Activated T-cell treated with anti-CD3 and anti-CD28 coated beads, Interleukin-2, amount 50 U/mL, for 4 hours (primary cell): ENCODE measurements around the gene AGBL4. TPM values are rescaled to one million over a fixed set of nuclear protein-coding genes. Genes with fewer than 3 reads are reported as not detected.

Source experiments
- ATAC-seq, 2 donors: fragments of 200-7000 bp; cut with Tn5 transposase; one replicate each; pipeline ENCODE4 v1.10.0; 2021
- DNase-seq: peaks from one replicate; pipeline ENCODE4 v3.0.0-alpha.2; 2020
- H3K27me3 Mint-ChIP-seq: one replicate; pipeline ENCODE4 v1.8.0; 2021; ENCODE audit warnings: low read depth, mixed read lengths
- H3K36me3 Mint-ChIP-seq: one replicate; pipeline ENCODE4 v1.8.0; 2022; ENCODE audit warnings: mixed read lengths; ENCODE audit not compliant: insufficient read depth
- H3K4me1 Mint-ChIP-seq: one replicate; pipeline ENCODE4 v1.8.0; 2021; ENCODE audit warnings: low read depth, mixed read lengths
- H3K4me3 Mint-ChIP-seq: one replicate; pipeline ENCODE4 v1.8.0; 2021; ENCODE audit warnings: mild to moderate bottlenecking, moderate library complexity, mixed read lengths
- H3K9me3 Mint-ChIP-seq: one replicate; pipeline ENCODE4 v1.8.0; 2021; ENCODE audit warnings: mixed read lengths
- total RNA-seq, 3 donors: library from RNA; stranded (reverse); gene quantifications; one replicate each; pipeline ENCODE4 v1.2.1, GENCODE V29; 2021

Gene AGBL4
- total RNA-seq, 3 donors from 2014 or later, result not detected

DNA sequence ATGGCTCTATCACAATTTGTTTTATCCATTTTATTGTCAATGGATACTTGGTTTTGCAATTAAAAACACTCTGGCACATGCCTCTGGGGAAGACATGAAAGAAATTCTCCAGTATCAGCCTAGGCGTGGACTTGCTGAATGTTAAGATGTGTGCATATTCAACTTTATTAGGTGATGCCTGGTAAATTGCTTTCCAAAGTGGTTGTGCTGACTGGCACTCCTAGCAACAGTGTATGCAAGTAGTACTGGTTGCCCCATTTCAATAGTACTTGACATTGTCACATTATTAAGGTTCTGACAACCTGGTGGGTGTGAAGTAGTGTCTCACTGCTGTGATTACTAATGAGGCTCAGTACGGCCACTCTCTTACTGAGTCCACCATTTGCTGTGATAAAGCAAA lies 1295.2 kb downstream of the AGBL4 start:
- H3K4me3 Mint-ChIP-seq, result no peak overlapping the region
- DNase-seq (no peak), ATAC-seq (no peak)
- H3K4me1 Mint-ChIP-seq, result no peaks in the 10 kb centered on the region
- peaks cover 4% of the 10 kb centered on the region for H3K36me3 Mint-ChIP-seq
- no peaks in the 10 kb centered on the region for H3K9me3 Mint-ChIP-seq
- no peaks in the 10 kb centered on the region for H3K27me3 Mint-ChIP-seq

DNA sequence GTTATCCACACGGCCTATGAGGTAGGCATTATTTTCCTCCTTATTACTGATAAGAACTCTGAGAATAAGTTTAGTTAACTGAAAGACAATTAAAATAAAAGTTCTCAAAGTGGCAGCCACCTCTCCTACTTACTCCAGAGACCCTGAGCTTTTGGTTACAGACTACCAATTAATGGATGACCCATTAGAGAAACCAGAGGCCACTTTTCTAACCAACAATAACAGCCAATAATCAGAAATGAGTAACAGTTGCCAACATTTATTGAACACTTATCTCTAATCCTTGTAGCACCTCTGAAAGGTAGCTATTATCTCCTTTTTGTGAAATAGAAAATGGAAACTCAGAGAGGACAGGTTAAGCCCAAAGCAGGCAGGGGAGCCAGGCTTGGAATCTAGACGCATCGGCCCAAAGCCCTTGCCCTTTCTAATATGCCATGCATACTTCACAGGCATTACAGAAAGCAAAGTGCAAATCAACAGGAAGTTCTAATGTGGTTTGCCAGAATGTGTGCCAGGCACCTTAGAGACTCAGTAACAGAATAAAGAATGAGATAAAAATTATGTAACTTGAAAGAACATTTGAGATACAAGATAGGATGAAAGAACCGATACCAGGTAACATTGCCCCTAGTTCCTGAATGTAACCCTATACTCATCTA lies 1297.1 kb downstream of the AGBL4 start:
- H3K27me3 Mint-ChIP-seq, result no peaks in the 10 kb centered on the region
- H3K36me3 Mint-ChIP-seq, result no peaks in the 10 kb centered on the region
- H3K4me3 Mint-ChIP-seq, result no peak overlapping the region
- H3K9me3 Mint-ChIP-seq, result no peaks in the 10 kb centered on the region
- DNase-seq (no peak), ATAC-seq (no peak)
- no peaks in the 10 kb centered on the region for H3K4me1 Mint-ChIP-seq

DNA sequence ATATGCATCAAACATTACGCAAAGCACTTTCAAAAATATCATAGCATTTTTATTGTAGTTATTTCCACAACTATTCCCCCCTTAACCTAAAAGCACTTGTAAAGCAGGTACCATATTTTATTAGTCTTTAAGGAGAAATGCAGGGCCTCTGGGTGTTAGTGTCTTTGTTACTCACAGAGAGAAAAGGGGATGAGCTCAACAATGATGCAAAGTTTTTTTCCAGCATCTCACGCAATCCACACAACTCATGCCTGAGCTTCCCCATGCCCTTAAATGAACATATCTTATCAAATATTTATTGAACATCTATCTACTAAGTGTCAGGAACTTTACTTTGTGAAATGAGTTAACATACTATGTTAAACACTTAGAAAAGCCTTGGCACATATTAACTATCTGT lies 1297.6 kb downstream of the AGBL4 start:
- DNase-seq (no peak), ATAC-seq (no peak)
- Mint-ChIP-seq H3K4me3 (no peak overlapping the region), H3K27me3 (no peaks in the 10 kb centered on the region), H3K4me1 (no peaks in the 10 kb centered on the region), H3K36me3 (no peaks in the 10 kb centered on the region), H3K9me3 (no peaks in the 10 kb centered on the region)

DNA sequence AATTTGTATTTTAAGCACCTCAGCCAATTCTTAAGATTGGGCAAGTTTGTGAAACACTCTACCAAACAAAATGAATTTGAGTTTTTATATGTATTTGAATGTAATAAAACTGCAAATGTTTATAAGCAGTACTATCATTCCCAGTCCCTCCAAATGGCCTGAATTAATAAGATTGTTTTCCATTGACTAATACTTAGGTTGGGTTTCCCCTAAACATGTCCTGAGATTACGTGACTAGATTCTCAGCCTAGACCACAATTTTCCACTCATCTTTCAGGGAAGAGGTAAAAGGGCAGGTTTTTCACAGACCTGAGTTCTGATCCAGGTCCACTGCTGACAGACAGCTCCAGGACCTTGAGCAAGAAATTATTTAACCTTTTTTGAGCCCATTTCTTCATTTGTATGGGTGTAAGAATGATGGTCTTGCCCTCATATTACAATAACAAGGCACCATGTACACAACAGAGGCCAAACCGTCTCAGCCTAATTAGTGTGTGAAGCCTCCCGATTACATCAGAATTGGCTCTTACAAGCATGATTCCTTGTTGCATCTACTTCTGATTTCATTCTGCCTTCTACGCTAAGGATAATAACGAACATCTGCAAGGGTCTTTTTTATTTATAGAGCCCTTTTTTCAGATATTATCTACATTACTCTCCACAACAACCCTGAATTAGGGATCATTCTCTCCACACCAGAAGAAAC lies 1298.3 kb downstream of the AGBL4 start:
- DNase-seq (no peak), ATAC-seq (no peak)

DNA sequence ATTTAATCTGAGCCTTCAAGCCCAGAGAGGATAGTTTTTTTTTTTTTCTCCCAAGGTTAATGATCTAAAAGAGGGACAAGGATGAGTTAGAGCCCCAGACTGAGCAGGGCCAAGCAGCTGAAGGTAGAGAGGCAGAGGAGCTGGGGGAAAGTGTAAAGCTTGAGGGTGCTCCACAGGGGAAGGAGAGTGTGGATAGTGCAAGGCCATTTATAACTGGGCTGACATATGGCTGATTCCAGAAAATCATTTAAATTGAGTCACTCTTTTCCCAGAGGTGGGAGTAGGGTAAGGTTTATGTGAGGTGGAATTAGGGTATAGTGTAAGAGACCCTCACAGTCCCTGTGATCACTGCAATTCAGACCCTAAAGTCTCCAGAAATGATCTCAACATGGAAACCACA lies 1302.8 kb downstream of the AGBL4 start:
- Mint-ChIP-seq H3K36me3 (no peaks in the 10 kb centered on the region), H3K27me3 (no peaks in the 10 kb centered on the region), H3K9me3 (no peaks in the 10 kb centered on the region), H3K4me3 (no peak overlapping the region), H3K4me1 (no peaks in the 10 kb centered on the region)
- ATAC-seq (no peak), DNase-seq (no peak)

More for the DNA sequence above, 1298.3 kb downstream of the AGBL4 start:
- H3K4me3 Mint-ChIP-seq, result no peak overlapping the region
- H3K4me1 Mint-ChIP-seq, result no peaks in the 10 kb centered on the region
- H3K27me3 Mint-ChIP-seq, result no peaks in the 10 kb centered on the region
- no peaks in the 10 kb centered on the region for H3K36me3 Mint-ChIP-seq
- no peaks in the 10 kb centered on the region for H3K9me3 Mint-ChIP-seq

DNA sequence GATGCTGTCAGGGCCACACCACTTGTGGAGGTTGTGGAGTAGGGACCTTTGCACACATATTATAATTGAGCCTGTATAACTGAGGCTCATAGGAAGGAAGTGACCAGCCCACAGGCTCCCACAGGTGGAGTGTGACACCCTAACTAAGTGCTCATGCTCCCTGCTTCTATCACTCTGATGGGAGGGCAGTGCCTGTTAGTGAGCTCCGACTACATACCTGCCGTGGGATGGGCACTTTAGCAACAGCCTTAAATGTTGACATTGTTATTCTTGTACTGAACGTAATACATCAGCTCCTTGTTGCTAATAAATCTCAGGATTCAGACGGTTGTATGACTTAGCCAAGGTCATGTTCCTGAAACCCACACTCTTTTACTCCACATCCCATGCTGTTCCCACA lies 1305.0 kb downstream of the AGBL4 start:
- no peaks in the 10 kb centered on the region for H3K27me3 Mint-ChIP-seq
- H3K4me3 Mint-ChIP-seq, result no peak overlapping the region
- H3K4me1 Mint-ChIP-seq, result no peaks in the 10 kb centered on the region
- H3K36me3 Mint-ChIP-seq, result no peaks in the 10 kb centered on the region
- ATAC-seq (no peak), DNase-seq (no peak)
- no peaks in the 10 kb centered on the region for H3K9me3 Mint-ChIP-seq

DNA sequence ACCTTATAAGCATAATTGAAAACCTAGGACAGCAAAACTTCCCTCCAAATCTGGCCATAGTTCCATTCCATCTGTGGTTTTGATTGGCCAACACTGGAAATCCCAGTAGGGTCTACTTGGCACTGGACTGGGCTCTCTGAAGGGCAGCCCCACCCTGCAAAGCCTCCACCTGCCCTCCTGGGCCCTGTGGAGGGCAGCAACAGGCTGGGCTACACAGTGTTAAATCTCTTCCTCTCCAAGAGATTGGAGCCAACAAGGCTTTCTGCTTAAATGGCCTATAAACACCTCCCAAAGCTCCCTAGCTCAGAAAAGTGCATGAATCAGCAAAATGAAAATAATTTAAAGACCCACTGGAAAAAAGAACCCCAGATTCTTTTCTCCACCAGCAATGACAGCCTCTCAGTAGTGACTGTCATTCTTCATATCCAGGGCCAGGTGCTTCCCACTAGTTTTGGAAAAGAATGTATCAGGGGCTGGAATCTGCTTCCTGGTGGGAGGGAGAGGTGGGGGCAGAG lies 1305.6 kb downstream of the AGBL4 start:
- Mint-ChIP-seq H3K4me1 (no peaks in the 10 kb centered on the region), H3K4me3 (no peak overlapping the region), H3K27me3 (no peaks in the 10 kb centered on the region), H3K36me3 (no peaks in the 10 kb centered on the region), H3K9me3 (no peaks in the 10 kb centered on the region)
- ATAC-seq (no peak), DNase-seq (no peak)

DNA sequence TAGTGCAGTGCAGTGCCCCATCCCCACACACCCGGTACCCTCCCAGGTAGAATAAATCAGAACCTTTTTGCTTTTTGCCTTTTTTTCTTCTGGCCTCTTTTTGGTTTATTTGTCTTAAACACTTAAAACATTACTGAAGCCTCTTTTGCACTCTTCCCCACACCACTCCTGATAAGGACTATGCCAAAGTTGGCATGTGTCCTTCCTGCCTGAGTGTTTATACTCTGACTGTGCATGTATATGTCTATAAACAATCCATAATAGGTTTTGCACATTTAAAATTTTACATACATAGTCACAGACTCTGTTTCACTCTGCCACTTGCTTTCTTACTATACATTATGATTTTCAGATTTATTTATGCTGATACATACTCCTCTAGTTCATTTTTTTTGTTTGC lies 1306.7 kb downstream of the AGBL4 start:
- no peaks in the 10 kb centered on the region for H3K27me3 Mint-ChIP-seq
- DNase-seq (no peak), ATAC-seq (no peak)
- no peaks in the 10 kb centered on the region for H3K4me1 Mint-ChIP-seq
- H3K4me3 Mint-ChIP-seq, result no peak overlapping the region
- no peaks in the 10 kb centered on the region for H3K9me3 Mint-ChIP-seq
- no peaks in the 10 kb centered on the region for H3K36me3 Mint-ChIP-seq

DNA sequence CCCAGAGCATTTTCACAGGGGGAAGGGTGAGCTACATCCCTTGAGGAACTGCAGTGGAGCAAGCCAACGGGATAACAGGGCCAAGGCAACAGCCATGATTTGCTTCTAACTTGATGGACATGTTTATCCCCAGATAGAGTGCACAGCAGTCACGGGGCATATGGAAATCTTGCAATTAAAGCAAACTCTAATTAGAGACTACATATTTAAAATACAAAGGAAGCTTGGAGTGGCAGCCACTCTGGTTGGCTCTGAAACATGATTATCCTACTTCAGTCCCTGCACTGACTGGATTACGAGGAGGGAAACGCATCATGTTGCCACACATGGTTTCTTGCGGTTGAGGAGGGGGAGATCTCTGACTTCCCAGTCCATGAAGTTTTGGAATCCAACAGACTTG lies 1307.8 kb downstream of the AGBL4 start:
- no peaks in the 10 kb centered on the region for H3K4me1 Mint-ChIP-seq
- DNase-seq (no peak), ATAC-seq (no peak)
- H3K36me3 Mint-ChIP-seq, result no peaks in the 10 kb centered on the region
- H3K4me3 Mint-ChIP-seq, result no peak overlapping the region
- H3K27me3 Mint-ChIP-seq, result no peaks in the 10 kb centered on the region
- no peaks in the 10 kb centered on the region for H3K9me3 Mint-ChIP-seq

DNA sequence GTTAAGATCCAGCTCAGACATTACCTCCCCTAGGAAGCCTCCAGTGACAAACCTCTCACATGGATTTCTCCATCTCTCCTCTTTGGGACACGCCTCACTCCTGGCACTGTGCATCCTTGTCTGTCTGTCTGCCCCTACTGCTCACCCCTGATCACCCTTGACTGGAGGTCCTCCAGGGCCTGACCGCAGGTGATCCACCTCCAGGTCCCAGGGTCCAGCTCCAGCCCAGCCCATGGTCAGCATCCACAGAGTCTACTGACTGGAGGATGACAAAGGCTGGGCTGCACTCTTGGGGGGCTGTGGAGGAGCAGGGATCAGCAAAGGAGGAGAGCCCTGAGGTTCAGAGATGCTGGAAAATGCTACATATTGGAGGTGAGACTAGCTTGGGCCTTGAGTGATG lies 1312.8 kb downstream of the AGBL4 start:
- Mint-ChIP-seq H3K4me3 (no peak overlapping the region), H3K4me1 (no peaks in the 10 kb centered on the region), H3K27me3 (no peaks in the 10 kb centered on the region), H3K36me3 (no peaks in the 10 kb centered on the region), H3K9me3 (no peaks in the 10 kb centered on the region)
- ATAC-seq (no peak), DNase-seq (no peak)

DNA sequence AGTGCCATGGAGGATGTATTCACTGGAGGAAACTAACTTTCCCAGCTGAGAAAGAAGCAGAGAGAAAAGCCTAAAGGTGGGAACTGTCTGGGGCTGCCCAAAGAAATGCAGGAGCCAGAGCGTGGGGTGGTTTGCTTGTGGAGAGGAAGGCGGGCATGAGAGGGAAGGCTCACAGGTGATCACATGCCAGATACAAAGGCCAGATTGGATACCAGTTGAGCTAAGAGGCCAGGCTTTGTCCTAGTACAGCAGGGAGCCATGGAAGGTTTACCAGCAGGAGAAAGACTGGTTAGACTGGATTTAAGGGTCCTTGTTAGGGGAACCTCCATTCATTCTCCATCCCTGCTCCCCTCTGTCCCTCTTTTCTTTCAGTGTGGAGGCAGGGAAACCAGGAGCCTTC lies 1313.4 kb downstream of the AGBL4 start:
- ATAC-seq (no peak), DNase-seq (no peak)

DNA sequence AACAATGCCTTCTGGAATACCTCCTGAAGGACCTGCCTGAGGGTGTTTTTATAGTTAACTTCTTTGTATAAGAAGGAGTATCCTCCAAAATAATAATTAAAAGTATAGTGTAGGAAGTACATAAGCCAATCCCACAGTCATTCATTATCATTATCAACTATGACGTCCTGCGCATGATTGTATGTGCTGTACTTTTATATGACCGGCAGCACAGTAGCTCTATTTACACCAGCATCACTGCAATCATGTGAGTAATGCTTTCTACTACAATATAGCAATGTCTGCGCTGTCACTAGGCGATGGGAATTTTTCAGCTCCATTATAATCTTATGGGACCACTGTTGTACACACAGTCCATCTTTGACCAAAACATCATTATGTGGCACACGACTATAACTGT lies 1319.0 kb downstream of the AGBL4 start:
- no peak for DNase-seq
- Mint-ChIP-seq H3K36me3 (no peaks in the 10 kb centered on the region), H3K9me3 (no peaks in the 10 kb centered on the region), H3K27me3 (peaks cover 8% of the 10 kb centered on the region), H3K4me1 (no peaks in the 10 kb centered on the region), H3K4me3 (no peak overlapping the region)
- no peak for ATAC-seq

More for the DNA sequence above, 1313.4 kb downstream of the AGBL4 start:
- no peak overlapping the region for H3K4me3 Mint-ChIP-seq
- H3K36me3 Mint-ChIP-seq, result no peaks in the 10 kb centered on the region
- H3K4me1 Mint-ChIP-seq, result no peaks in the 10 kb centered on the region
- no peaks in the 10 kb centered on the region for H3K9me3 Mint-ChIP-seq
- no peaks in the 10 kb centered on the region for H3K27me3 Mint-ChIP-seq

DNA sequence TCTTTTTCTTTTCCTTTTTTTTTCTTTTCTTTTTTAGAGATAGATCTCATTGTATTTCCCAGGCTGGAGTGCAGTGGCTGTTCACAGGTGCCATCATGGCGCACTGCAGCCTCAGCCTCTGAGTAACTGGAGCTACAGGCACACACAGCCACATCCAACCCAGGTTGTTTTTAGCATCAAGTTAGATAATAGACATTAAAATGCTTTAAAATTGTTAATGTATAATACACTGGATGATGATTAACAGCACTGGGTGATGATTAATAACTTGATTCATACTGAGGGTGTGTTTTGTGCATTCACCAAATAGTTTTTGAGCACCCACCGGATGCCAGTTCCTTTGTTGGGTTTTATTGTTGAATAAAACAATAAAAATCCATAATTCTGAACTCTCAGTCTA lies 1322.3 kb downstream of the AGBL4 start:
- no peak for DNase-seq
- H3K4me3 Mint-ChIP-seq, result no peak overlapping the region
- ATAC-seq, result no peak
- peaks cover 11% of the 10 kb centered on the region for H3K27me3 Mint-ChIP-seq
- no peaks in the 10 kb centered on the region for H3K36me3 Mint-ChIP-seq
- no peaks in the 10 kb centered on the region for H3K9me3 Mint-ChIP-seq
- no peaks in the 10 kb centered on the region for H3K4me1 Mint-ChIP-seq

DNA sequence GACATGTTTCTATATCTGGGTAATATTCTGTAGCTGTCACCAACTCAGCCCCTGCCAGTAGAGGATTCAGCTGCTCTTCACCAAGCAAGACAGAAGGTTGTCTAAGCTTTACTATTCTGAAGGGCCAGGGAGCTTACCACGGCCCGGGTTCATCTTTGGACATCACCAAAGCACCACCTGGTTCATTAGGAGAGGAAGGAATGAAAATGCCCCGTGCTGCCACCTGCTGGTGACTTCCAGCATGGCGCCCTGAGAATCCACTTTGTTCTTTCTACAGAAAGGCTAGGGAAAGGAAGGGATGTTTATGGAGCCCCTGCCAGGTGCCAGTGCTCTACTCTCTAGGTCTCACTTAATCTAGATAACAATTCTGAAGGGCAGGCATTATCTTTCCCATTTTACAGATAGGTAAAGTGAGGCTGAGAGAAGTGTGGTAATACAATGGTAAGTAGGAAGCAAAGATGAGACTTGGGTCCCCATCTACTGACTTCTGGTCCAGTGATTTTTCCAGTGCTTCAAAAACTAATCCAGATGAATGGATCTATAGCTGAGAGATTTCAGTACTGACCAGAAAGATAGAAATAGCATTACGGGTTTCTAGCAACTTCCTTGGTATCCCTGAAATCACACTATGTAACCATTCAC lies 1326.6 kb downstream of the AGBL4 start:
- ATAC-seq, result no peak
- H3K9me3 Mint-ChIP-seq, result no peaks in the 10 kb centered on the region
- no peaks in the 10 kb centered on the region for H3K4me1 Mint-ChIP-seq
- H3K4me3 Mint-ChIP-seq, result no peak overlapping the region
- peak; percentile 31 for DNase-seq
- no peaks in the 10 kb centered on the region for H3K36me3 Mint-ChIP-seq
- H3K27me3 Mint-ChIP-seq, result peaks cover 11% of the 10 kb centered on the region

DNA sequence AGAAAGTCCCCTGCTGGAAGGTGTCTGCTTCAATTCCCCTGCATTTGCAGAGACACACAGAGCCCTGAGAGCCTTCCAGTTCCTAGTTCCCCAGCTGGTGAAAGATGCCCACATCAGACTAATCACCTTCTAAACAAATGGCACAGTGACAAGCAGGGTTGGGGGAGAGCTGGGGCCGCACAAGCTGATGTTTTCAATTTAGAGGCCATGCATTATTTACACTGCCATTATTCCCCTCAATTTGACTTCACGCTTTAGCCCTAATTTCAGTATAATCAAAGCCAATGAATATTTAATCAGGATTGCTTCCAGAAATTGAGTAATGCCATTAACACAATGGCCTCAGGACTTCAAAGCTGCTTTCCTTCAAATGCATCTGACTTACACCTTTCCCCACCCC lies 1328.6 kb downstream of the AGBL4 start:
- ATAC-seq (no peak), DNase-seq (no peak)
- Mint-ChIP-seq H3K4me3 (no peak overlapping the region), H3K9me3 (no peaks in the 10 kb centered on the region), H3K27me3 (peaks cover 3% of the 10 kb centered on the region), H3K4me1 (no peaks in the 10 kb centered on the region), H3K36me3 (no peaks in the 10 kb centered on the region)
